K562 (cell line): ENCODE measurements around the gene PLCD1. TPM values are rescaled to one million over a fixed set of nuclear protein-coding genes. Genes with fewer than 3 reads are reported as not detected.
A peak's percentile ranks its signal among the peaks of the same experiment; 100 is the strongest.

ENCODE experiments used
- ESRRB ChIP-seq: fragments of 250-450 bp; sonication (Bioruptor Pico); IDR thresholded peaks from 2 replicates; pipeline ENCODE4 v1.5.0; 2020; ENCODE audit warnings: mild to moderate bottlenecking, moderate library complexity, borderline replicate concordance
- JUND ChIP-seq, 2 experiments: IDR thresholded peaks; 2 replicates in 1 of 2; 3 replicates in 1 of 2; pipeline ENCODE4 v1.6.1; 2011; ENCODE audit warnings: borderline replicate concordance in 2 of 2, low read depth in 2 of 2, low read length in 2 of 2, improper control_type of control experiment in 1 of 2, missing biosample characterization in 1 of 2, missing genetic modification characterization in 1 of 2, missing genetic modification reagents in 1 of 2
- KLF13 ChIP-seq: fragments of 450-650 bp; IDR thresholded peaks from 2 replicates; pipeline ENCODE4 v1.6.1; 2016; ENCODE audit warnings: missing genetic modification characterization, low read depth, mild to moderate bottlenecking, missing compliant biosample characterization, moderate library complexity, borderline replicate concordance
- MEF2A ChIP-seq: IDR thresholded peaks from 2 replicates; pipeline ENCODE4 v1.6.1; 2011; ENCODE audit warnings: low read depth, mild to moderate bottlenecking, low read length, moderate library complexity; ENCODE audit not compliant: control insufficient read depth
- NELFE ChIP-seq: IDR thresholded peaks from 2 replicates; pipeline ENCODE4 v1.6.1; 2011; ENCODE audit warnings: mild to moderate bottlenecking; ENCODE audit not compliant: insufficient read depth, insufficient read length
- STAG1 ChIP-seq: sonication (generic); formaldehyde crosslinking; IDR thresholded peaks from 2 replicates; pipeline ENCODE4 v1.5.0; 2020; ENCODE audit warnings: missing genetic modification reagents, borderline replicate concordance
- TGIF2 ChIP-seq: sonication (generic); formaldehyde crosslinking; IDR thresholded peaks from 2 replicates; pipeline ENCODE4 v1.8.1; 2022; ENCODE audit warnings: mild to moderate bottlenecking, missing genetic modification reagents, moderate library complexity
- ZNF23 ChIP-seq: fragments of 250-450 bp; sonication (Bioruptor Pico); IDR thresholded peaks from 2 replicates; pipeline ENCODE4 v1.4.0; 2020; ENCODE audit warnings: mild to moderate bottlenecking
- ZNF3 ChIP-seq: fragments of 250-450 bp; sonication (Bioruptor Pico); IDR thresholded peaks from 2 replicates; pipeline ENCODE4 v1.5.0; 2021; ENCODE audit warnings: mild to moderate bottlenecking, moderate library complexity
- polyA plus RNA-seq, 8 experiments: library from polyadenylated mRNA; depleted of rRNA in 4 of 8; stranded (reverse) in 5 of 8; unstranded in 3 of 8; fragments of >200 nt; fragmentation: Nextera tagmentation in 2 of 8; fragmentation: Illumina TruSeq in 1 of 8; extraction: Ambion mirVana in 2 of 8; extraction: Trizol in 1 of 8; gene quantifications; 2 replicates each; pipeline versions ENCODE4 v1.2.1 to v1.2.3, GENCODE V29; 2011 to 2014; ENCODE audit warnings: inconsistent platforms in 1 of 8, missing spikeins in 1 of 8
- total RNA-seq, 7 experiments: library from RNA; depleted of rRNA in 6 of 7; stranded (reverse); fragments of >200 nt in 6 of 7; fragmentation: Illumina TruSeq in 2 of 7; extraction: Trizol in 2 of 7; gene quantifications; 2 replicates each; pipeline versions ENCODE4 v1.2.1 to v1.2.3, GENCODE V29; 2011 to 2021; ENCODE audit warnings: low replicate concordance in 1 of 7
- TF ChIP-seq, protein P1 (sequence below), 3 experiments: fragments of 200-800 bp in 1 of 3; fragments of 250-450 bp in 1 of 3; fragments of 450-650 bp in 1 of 3; sonication (Bioruptor Pico) in 1 of 3; sonication (Bioruptor generic) in 1 of 3; formaldehyde crosslinking in 1 of 3; IDR thresholded peaks; 2 replicates each; pipeline versions ENCODE4 v1.6.1 to v1.8.0; 2016 to 2022; ENCODE audit warnings: mild to moderate bottlenecking in 2 of 3, missing genetic modification characterization in 2 of 3, missing compliant biosample characterization in 1 of 3, moderate library complexity in 1 of 3
- TF ChIP-seq, protein P2 (sequence below), 3 experiments: IDR thresholded peaks in 2 of 3; conservative IDR thresholded peaks in 1 of 3; 2 replicates each; pipeline ENCODE4 v1.5.1; 2011 to 2012; ENCODE audit warnings: low read length in 3 of 3, mild to moderate bottlenecking in 3 of 3, control low read depth in 2 of 3, improper control_type of control experiment in 1 of 3, inconsistent platforms in 1 of 3, low read depth in 1 of 3, mixed read lengths in 1 of 3, moderate library complexity in 1 of 3; ENCODE audit not compliant: insufficient read depth in 2 of 3
- TF ChIP-seq, protein P3 (sequence below): sonication (generic); formaldehyde crosslinking; IDR thresholded peaks from 2 replicates; pipeline ENCODE4 v1.8.1; 2023; ENCODE audit warnings: missing genetic modification reagents, mild to moderate bottlenecking, borderline replicate concordance

PLCD1 gene
- total and polyA plus RNA-seq, 9 of the 15 experiments (the other 6 are each of a cell fraction or from before 2014, with no cell fraction given): 5.4 to 209 (median 116) TPM

DNA sequence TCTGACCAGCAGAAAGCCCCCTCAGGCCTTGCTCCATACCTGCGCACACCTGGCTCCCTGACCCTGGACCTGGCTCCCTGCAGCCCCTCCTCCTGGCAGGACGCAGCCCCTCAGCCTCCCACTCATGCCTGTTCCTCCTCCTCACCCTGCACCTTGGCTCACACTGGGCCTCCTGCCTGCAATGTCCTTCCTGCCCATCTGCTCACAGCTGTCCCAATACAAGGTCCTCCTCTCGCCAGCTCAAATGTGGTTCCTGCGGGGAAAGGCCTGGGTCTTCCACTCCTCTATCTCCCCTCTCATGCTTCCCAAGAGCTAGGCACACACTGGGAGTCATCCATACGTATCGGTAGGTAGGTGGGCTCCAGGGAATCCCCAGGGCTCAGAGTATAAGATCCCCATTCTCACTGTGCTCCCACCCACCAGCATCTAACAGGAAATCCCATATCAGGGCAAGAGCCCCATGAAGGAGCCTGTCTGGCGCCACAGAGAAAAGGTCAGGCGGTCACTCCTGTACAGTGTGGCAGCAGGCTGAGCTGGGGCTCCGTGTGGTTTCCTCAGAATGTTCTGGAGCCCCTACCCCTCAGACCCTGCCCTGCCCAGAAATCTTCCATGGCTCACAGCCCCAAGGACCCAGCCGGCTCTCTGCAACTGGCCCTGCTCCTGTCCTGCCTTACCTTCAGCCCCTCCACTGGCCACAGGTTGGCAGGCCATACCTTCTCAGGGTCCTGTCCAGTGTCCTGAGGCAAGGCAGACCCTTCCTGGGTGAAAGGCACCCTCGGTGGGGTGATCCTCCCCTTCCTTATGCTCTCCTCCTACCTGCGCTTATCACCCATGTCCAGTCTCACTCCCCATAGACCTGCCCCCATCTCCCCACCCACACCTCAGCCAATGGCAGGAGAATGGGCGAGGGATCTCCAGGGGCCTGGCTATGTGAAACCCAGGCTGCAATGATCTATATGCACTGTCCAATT is 10.9 kb downstream of the PLCD1 start (continued):
- no peak for TF ChIP-seq MEF2A
- TF ChIP-seq, protein P1, sequence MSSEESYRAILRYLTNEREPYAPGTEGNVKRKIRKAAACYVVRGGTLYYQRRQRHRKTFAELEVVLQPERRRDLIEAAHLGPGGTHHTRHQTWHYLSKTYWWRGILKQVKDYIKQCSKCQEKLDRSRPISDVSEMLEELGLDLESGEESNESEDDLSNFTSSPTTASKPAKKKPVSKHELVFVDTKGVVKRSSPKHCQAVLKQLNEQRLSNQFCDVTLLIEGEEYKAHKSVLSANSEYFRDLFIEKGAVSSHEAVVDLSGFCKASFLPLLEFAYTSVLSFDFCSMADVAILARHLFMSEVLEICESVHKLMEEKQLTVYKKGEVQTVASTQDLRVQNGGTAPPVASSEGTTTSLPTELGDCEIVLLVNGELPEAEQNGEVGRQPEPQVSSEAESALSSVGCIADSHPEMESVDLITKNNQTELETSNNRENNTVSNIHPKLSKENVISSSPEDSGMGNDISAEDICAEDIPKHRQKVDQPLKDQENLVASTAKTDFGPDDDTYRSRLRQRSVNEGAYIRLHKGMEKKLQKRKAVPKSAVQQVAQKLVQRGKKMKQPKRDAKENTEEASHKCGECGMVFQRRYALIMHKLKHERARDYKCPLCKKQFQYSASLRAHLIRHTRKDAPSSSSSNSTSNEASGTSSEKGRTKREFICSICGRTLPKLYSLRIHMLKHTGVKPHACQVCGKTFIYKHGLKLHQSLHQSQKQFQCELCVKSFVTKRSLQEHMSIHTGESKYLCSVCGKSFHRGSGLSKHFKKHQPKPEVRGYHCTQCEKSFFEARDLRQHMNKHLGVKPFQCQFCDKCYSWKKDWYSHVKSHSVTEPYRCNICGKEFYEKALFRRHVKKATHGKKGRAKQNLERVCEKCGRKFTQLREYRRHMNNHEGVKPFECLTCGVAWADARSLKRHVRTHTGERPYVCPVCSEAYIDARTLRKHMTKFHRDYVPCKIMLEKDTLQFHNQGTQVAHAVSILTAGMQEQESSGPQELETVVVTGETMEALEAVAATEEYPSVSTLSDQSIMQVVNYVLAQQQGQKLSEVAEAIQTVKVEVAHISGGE (CRISPR knock-in tag; IDR thresholded peaks at IDR 0.05): 0 out of 6 replicates have a peak, but pooled peaks of 1 of the 3 experiments have one; percentile 18
- TF ChIP-seq, protein P2, sequence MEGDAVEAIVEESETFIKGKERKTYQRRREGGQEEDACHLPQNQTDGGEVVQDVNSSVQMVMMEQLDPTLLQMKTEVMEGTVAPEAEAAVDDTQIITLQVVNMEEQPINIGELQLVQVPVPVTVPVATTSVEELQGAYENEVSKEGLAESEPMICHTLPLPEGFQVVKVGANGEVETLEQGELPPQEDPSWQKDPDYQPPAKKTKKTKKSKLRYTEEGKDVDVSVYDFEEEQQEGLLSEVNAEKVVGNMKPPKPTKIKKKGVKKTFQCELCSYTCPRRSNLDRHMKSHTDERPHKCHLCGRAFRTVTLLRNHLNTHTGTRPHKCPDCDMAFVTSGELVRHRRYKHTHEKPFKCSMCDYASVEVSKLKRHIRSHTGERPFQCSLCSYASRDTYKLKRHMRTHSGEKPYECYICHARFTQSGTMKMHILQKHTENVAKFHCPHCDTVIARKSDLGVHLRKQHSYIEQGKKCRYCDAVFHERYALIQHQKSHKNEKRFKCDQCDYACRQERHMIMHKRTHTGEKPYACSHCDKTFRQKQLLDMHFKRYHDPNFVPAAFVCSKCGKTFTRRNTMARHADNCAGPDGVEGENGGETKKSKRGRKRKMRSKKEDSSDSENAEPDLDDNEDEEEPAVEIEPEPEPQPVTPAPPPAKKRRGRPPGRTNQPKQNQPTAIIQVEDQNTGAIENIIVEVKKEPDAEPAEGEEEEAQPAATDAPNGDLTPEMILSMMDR (IDR thresholded peaks at IDR 0.05 in 2 of 3, conservative IDR thresholded peaks at IDR 0.05 in 1 of 3; ENCODE audit: insufficient read depth in 2 of 3, low read depth in 1 of 3, low read length in 3 of 3): peak; percentile 21 to 49 (median 42); a peak in 4 of 6 replicates
- no peak for TF ChIP-seq ZNF3
- TF ChIP-seq ESRRB (CRISPR knock-in tag): no peak
- TF ChIP-seq NELFE: no peak
- TF ChIP-seq, protein P3, sequence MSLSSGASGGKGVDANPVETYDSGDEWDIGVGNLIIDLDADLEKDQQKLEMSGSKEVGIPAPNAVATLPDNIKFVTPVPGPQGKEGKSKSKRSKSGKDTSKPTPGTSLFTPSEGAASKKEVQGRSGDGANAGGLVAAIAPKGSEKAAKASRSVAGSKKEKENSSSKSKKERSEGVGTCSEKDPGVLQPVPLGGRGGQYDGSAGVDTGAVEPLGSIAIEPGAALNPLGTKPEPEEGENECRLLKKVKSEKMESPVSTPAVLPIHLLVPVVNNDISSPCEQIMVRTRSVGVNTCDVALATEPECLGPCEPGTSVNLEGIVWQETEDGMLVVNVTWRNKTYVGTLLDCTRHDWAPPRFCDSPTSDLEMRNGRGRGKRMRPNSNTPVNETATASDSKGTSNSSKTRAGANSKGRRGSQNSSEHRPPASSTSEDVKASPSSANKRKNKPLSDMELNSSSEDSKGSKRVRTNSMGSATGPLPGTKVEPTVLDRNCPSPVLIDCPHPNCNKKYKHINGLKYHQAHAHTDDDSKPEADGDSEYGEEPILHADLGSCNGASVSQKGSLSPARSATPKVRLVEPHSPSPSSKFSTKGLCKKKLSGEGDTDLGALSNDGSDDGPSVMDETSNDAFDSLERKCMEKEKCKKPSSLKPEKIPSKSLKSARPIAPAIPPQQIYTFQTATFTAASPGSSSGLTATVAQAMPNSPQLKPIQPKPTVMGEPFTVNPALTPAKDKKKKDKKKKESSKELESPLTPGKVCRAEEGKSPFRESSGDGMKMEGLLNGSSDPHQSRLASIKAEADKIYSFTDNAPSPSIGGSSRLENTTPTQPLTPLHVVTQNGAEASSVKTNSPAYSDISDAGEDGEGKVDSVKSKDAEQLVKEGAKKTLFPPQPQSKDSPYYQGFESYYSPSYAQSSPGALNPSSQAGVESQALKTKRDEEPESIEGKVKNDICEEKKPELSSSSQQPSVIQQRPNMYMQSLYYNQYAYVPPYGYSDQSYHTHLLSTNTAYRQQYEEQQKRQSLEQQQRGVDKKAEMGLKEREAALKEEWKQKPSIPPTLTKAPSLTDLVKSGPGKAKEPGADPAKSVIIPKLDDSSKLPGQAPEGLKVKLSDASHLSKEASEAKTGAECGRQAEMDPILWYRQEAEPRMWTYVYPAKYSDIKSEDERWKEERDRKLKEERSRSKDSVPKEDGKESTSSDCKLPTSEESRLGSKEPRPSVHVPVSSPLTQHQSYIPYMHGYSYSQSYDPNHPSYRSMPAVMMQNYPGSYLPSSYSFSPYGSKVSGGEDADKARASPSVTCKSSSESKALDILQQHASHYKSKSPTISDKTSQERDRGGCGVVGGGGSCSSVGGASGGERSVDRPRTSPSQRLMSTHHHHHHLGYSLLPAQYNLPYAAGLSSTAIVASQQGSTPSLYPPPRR (CRISPR knock-in tag): no peak
- no peak for TF ChIP-seq STAG1
- TF ChIP-seq KLF13 (tag): no peak
- TF ChIP-seq JUND (IDR thresholded peaks at IDR 0.05; ENCODE audit: borderline replicate concordance, low read depth, low read length): peak; percentile 25; the same call in 1 of the 2 replicates
- no peak; the same call in 2 of the 3 replicates for TF ChIP-seq JUND (tag; IDR thresholded peaks at IDR 0.05; ENCODE audit: borderline replicate concordance, low read depth, low read length)
- no peak for TF ChIP-seq TGIF2 (CRISPR knock-in tag)
- no peak for TF ChIP-seq ZNF23 (CRISPR knock-in tag)
